GM12878 (cell line): ENCODE measurements around the gene AP5Z1. TPM values are rescaled to one million over a fixed set of nuclear protein-coding genes. Genes with fewer than 3 reads are reported as not detected.

Source experiments
- ATAC-seq: fragments of 200-7000 bp; cut with Tn5 transposase; 3 replicates; pipeline ENCODE4 v1.9.1; 2020; ENCODE audit warnings: mild to moderate bottlenecking, moderate library complexity
- BruUV-seq: library from RNA; stranded (reverse); fragments of 400-500 nt; replicated peaks from 2 replicates; lab custom pipeline; 2021; lab: Mats Ljungman, UMichigan
- CTCF ChIA-PET: fragments of 300-600 bp; sonication (Branson Sonifier 250); formaldehyde crosslinking; extraction: SDS; loops from one replicate; lab custom pipeline; 2021; ENCODE audit warnings: inconsistent platforms; lab: Yijun Ruan, JAX
- POLR2A ChIA-PET: fragments of 350-600 bp; formaldehyde crosslinking; extraction: SDS; loops from one replicate; lab custom pipeline; 2021; ENCODE audit warnings: inconsistent platforms; lab: Charles Lee
- RAD21 ChIA-PET: fragments of 300-600 bp; sonication (Branson Sonifier 250); formaldehyde crosslinking; loops from one replicate; lab custom pipeline; 2023; ENCODE audit warnings: antibody characterized with exemption; ENCODE audit not compliant: unreplicated experiment; lab: Charles Lee
- SMC1A ChIA-PET: fragments of 300-600 bp; sonication (Branson Sonifier 250); formaldehyde crosslinking; loops from one replicate; lab custom pipeline; 2023; ENCODE audit not compliant: unreplicated experiment, uncharacterized antibody; lab: Charles Lee
- DNase-seq: peaks from one replicate; pipeline ENCODE4 v3.0.0-alpha.2; 2011; ENCODE audit warnings: low read depth, low spot score
- FAIRE-seq: peaks from 3 replicates; lab custom pipeline; 2011; peaks lifted over from hg19 to GRCh38; lab: Jason Lieb, UNC
- H2AFZ ChIP-seq: 2 replicates; pipeline ENCODE4 v1.6.0; 2011; ENCODE audit warnings: low read depth, low read length, control low read depth; ENCODE audit not compliant: control insufficient read depth
- H3K27ac ChIP-seq: 2 replicates; pipeline ENCODE4 v1.5.1; 2011; ENCODE audit warnings: control low read depth; ENCODE audit not compliant: control insufficient read depth, insufficient read depth
- H3K27me3 ChIP-seq, 2 experiments: replicated peaks in 1 of 2; 2 replicates each; pipeline versions ENCODE4 v1.6.0 to v1.6.1; 2011; ENCODE audit warnings: low read length in 1 of 2; ENCODE audit not compliant: control insufficient read depth in 2 of 2, insufficient read depth in 2 of 2
- H3K36me3 ChIP-seq, 2 experiments: 2 replicates each; pipeline ENCODE4 v1.5.1; 2011; ENCODE audit warnings: low read length in 1 of 2; ENCODE audit not compliant: control insufficient read depth in 2 of 2, insufficient read depth in 2 of 2
- H3K4me1 ChIP-seq: 2 replicates; pipeline ENCODE4 v1.6.1; 2011; ENCODE audit warnings: mild to moderate bottlenecking, low read length, moderate library complexity, mixed read lengths; ENCODE audit not compliant: control insufficient read depth, insufficient read depth
- H3K4me2 ChIP-seq: 2 replicates; pipeline ENCODE4 v1.6.0; 2011; ENCODE audit warnings: control low read depth; ENCODE audit not compliant: control insufficient read depth, insufficient read depth
- H3K4me3 ChIP-seq: fragments of 200-600 bp; sonication (generic); 2 replicates; pipeline ENCODE4 v1.5.1; 2016
- H3K79me2 ChIP-seq: 2 replicates; pipeline ENCODE4 v1.6.0; 2011; ENCODE audit warnings: low read length; ENCODE audit not compliant: control insufficient read depth, insufficient read depth
- H3K9ac ChIP-seq: 2 replicates; pipeline ENCODE4 v1.8.0; 2011; ENCODE audit warnings: low read length, control low read depth, mixed read lengths; ENCODE audit not compliant: control insufficient read depth, insufficient read depth
- H3K9me3 ChIP-seq: replicated peaks from 3 replicates; pipeline ENCODE4 v1.5.1; 2011; ENCODE audit warnings: mild to moderate bottlenecking, low read length; ENCODE audit not compliant: control insufficient read depth, insufficient read depth
- H4K20me1 ChIP-seq: 2 replicates; pipeline ENCODE4 v1.6.0; 2011; ENCODE audit not compliant: control insufficient read depth, insufficient read depth
- CREB1 ChIP-seq: IDR thresholded peaks from 2 replicates; pipeline ENCODE4 v1.6.1; 2012; ENCODE audit warnings: low read depth, mild to moderate bottlenecking, inconsistent platforms
- HDAC2 ChIP-seq: fragments of 200-600 bp; sonication (generic); IDR thresholded peaks from 2 replicates; pipeline ENCODE4 v1.6.1; 2017
- NR2C2 ChIP-seq: IDR thresholded peaks from 2 replicates; pipeline ENCODE4 v1.6.1; 2011; ENCODE audit warnings: borderline replicate concordance, low read depth; ENCODE audit not compliant: control insufficient read depth, insufficient read length
- SMAD5 ChIP-seq: IDR thresholded peaks from 2 replicates; pipeline ENCODE4 v1.6.1; 2016; ENCODE audit warnings: antibody characterized with exemption, low read depth
- SMC3 ChIP-seq: IDR thresholded peaks from 2 replicates; pipeline ENCODE4 v1.6.1; 2011; ENCODE audit warnings: low read length, improper control_type of control experiment, borderline replicate concordance
- TCF3 ChIP-seq: IDR thresholded peaks from 2 replicates; pipeline ENCODE4 v1.6.1; 2012; ENCODE audit warnings: low read depth, mild to moderate bottlenecking, low read length, borderline replicate concordance; ENCODE audit not compliant: insufficient read depth
- WGBS: methylation state at CpG from one replicate; pipeline ENCODE4 v1.1.6; 2016; ENCODE audit warnings: low lambda C conversion rate; ENCODE audit not compliant: insufficient replicate concordance, insufficient coverage; ENCODE audit errors: missing lambda C conversion rate; 5-methylcytosine and 5-hydroxymethylcytosine counted together
- in situ Hi-C: fragments of 300-500 bp; cut with MboI; formaldehyde crosslinking; loops from 9 replicates; pipeline ENCODE4 v1.14.3; 2018; ENCODE audit warnings: mixed read lengths
- intact Hi-C: fragments of 100-400 bp; cut with micrococcal nuclease; formaldehyde crosslinking; loops from one replicate; pipeline ENCODE4 v1.14.2; 2022; ENCODE audit not compliant: unreplicated experiment
- polyA plus RNA-seq, 11 experiments: library from polyadenylated mRNA; depleted of rRNA in 4 of 11; unstranded in 6 of 11; stranded (reverse) in 5 of 11; fragments of >200 nt; fragmentation: Nextera tagmentation in 4 of 11; fragmentation: Illumina TruSeq in 1 of 11; extraction: Ambion mirVana in 4 of 11; extraction: Trizol in 1 of 11; gene quantifications; 1 replicate in 1 of 11; 2 replicates in 10 of 11; pipeline versions ENCODE4 v1.2.1 to v1.2.3, GENCODE V29; 2011 to 2016; ENCODE audit warnings: inconsistent platforms in 2 of 11, missing spikeins in 2 of 11, low read depth in 1 of 11
- total RNA-seq, 4 experiments: library from RNA; depleted of rRNA in 3 of 4; stranded (reverse); fragments of >200 nt in 3 of 4; fragmentation: Illumina TruSeq in 1 of 4; extraction: Trizol in 1 of 4; gene quantifications; 2 replicates each; pipeline versions ENCODE4 v1.2.1 to v1.2.3, GENCODE V29; 2013 to 2021

AP5Z1 gene
- total and polyA plus RNA-seq, 10 of the 15 experiments (the other 5 are each of a cell fraction or from before 2014, with no cell fraction given) = 0.37 to 43.4 (median 19.4) TPM

DNA sequence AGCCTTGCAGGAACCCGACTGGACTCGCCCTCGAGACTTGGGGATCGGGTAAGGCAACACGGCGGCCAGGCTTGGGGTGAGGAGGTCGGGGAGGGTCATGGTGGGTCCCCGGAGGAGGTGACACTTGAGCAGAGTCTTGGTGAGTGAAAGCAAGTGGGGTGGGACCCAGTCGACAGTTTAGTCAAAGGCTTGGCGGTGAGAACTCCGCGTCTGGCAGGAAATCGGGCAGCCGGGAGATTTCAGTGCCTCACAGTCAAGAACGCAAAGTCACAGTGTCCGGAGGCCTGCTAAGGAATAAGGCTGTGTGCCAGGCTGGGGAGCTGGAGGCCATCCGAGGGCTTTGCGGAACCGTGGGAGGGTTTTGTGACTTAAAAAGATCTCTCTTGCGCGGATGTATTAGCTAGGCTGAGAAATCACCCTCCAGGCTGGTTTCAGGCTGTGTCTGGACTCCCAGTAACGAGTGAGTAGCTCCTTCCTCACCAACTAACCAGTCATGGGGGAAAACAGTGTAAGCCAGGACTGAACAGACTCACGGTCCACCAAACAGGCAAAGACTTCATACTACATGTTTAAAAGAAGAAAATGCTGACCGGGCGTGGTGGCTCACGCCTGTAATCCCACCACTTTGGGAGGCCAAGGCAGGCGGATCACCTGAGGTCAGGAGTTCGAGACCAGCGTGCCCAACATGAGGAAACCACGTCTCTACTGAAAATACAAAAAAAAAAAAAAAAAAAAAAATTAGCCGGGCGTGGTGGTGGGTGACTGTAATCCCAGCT lies 613 bp downstream of the AP5Z1 start:
- Histone ChIP-seq H3K27ac (peak overlapping the region; percentile 96), H3K9me3 (no peaks in the 10 kb centered on the region), H3K4me3 (peak overlapping the region; percentile 96), H3K9ac (peak overlapping the region; percentile 98), H3K27me3 (no peaks in the 10 kb centered on the region), H4K20me1 (no peaks in the 10 kb centered on the region; the same call in 1 of the 2 replicates), H3K36me3 (peaks cover 0 to 4% of the 10 kb centered on the region in 2 experiments; a peak in 2 of 4 replicates)
- DNase-seq = no peak
- SMC1A ChIA-PET = interaction anchor here (1.3 to 2.0 kb wide), 4 partner anchors 30 to 63 kb away, joined by 4 to 7 read pairs (median 5); no protein-coding TSS in a partner anchor
- BruUV-seq = TSS peak; percentile 86
- RAD21 ChIA-PET = interaction anchor here (0.6 to 1.5 kb wide), 2 partner anchors 30 to 709 kb away, joined by 4 to 5 read pairs; no protein-coding TSS in a partner anchor
- FAIRE-seq = no peak
- intact Hi-C loops = loop anchor here (1.0 kb wide), 1 partner anchor 30 kb away; no protein-coding TSS in a partner anchor
- POLR2A ChIA-PET = interaction anchor here (0.7 to 1.5 kb wide), 6 partner anchors 22 to 270 kb away, joined by 3 to 6 read pairs (median 3); partner anchors contain the start of gene RBAK
- WGBS = 23% methylated on average over 30 of the region's 32 CpGs
- no peak for TF ChIP-seq HDAC2
- no peak for TF ChIP-seq SMAD5
- TF ChIP-seq CREB1 = no peak
- TF ChIP-seq SMC3 = 0 out of 2 replicates have a peak, but pooled peaks have one; percentile 1
- TF ChIP-seq NR2C2 = no peak
- 0 out of 2 replicates have a peak, but pooled peaks have one; percentile 3 for TF ChIP-seq TCF3
- TF ChIP-seq, all 136 proteins: peak for 2
- ATAC-seq = peak; percentile 23
- H3K4me2 ChIP-seq = peak overlapping the region; percentile 17
- in situ Hi-C loops = no loop called here
- peaks cover 37% of the 10 kb centered on the region for H3K79me2 ChIP-seq
- H3K4me1 ChIP-seq = peaks cover 10% of the 10 kb centered on the region
- peak overlapping the region; percentile 89 for H2AFZ ChIP-seq
- CTCF ChIA-PET = interaction anchor here (0.5 to 1.7 kb wide), 5 partner anchors 16 to 135 kb away, joined by 3 to 7 read pairs (median 5); no protein-coding TSS in a partner anchor
